H9 (cell line): ENCODE results near the gene OR2T33. TPM values are rescaled to one million over a fixed set of nuclear protein-coding genes. Genes with fewer than 3 reads are reported as not detected.

ENCODE experiments used
- DNase-seq: peaks from one replicate; pipeline ENCODE4 v3.0.0-alpha.2; 2017
- H2AFZ ChIP-seq: one replicate; pipeline ENCODE4 v1.6.1; 2013; ENCODE audit warnings: mild to moderate bottlenecking, low read length, control low read depth, moderate library complexity
- H2AK5ac ChIP-seq: 2 replicates; pipeline ENCODE4 v1.6.1; 2013; ENCODE audit warnings: low read length, control low read depth, mixed read lengths; ENCODE audit not compliant: insufficient read length
- H2BK120ac ChIP-seq: one replicate; pipeline ENCODE4 v1.6.1; 2013; ENCODE audit warnings: low read depth, mild to moderate bottlenecking, low read length, control low read depth, inconsistent platforms; ENCODE audit not compliant: poor library complexity, severe bottlenecking
- H2BK12ac ChIP-seq: 2 replicates; pipeline ENCODE4 v1.6.1; 2013; ENCODE audit warnings: low read length, control low read depth, mixed read lengths, low read depth; ENCODE audit not compliant: insufficient read length
- H2BK15ac ChIP-seq: 2 replicates; pipeline ENCODE4 v1.6.1; 2013; ENCODE audit warnings: low read depth, low read length, control low read depth
- H2BK20ac ChIP-seq: one replicate; pipeline ENCODE4 v1.6.1; 2013; ENCODE audit warnings: low read depth, mild to moderate bottlenecking, low read length, control low read depth, inconsistent platforms; ENCODE audit not compliant: poor library complexity, severe bottlenecking
- H2BK5ac ChIP-seq: 2 replicates; pipeline ENCODE4 v1.6.1; 2013; ENCODE audit warnings: low read length, control low read depth, mixed read lengths; ENCODE audit not compliant: insufficient read length
- H3K14ac ChIP-seq: 2 replicates; pipeline ENCODE4 v1.6.1; 2013; ENCODE audit warnings: low read length, control low read depth; ENCODE audit not compliant: insufficient read depth
- H3K18ac ChIP-seq: 2 replicates; pipeline ENCODE4 v1.6.1; 2013; ENCODE audit warnings: low read depth, mild to moderate bottlenecking, mixed read lengths, low read length, control low read depth; ENCODE audit not compliant: insufficient read length
- H3K23ac ChIP-seq: 2 replicates; pipeline ENCODE4 v1.6.1; 2013; ENCODE audit warnings: low read length, control low read depth, mixed read lengths, low read depth; ENCODE audit not compliant: insufficient read length
- H3K23me2 ChIP-seq: 2 replicates; pipeline ENCODE4 v1.6.1; 2013; ENCODE audit warnings: low read depth, mild to moderate bottlenecking, mixed read lengths, low read length, control low read depth; ENCODE audit not compliant: insufficient read length, poor library complexity, severe bottlenecking
- H3K27ac ChIP-seq: 2 replicates; pipeline ENCODE4 v1.5.1; 2013; ENCODE audit warnings: low read length, control low read depth, mixed read lengths, low read depth; ENCODE audit not compliant: insufficient read length
- H3K27me3 ChIP-seq: 2 replicates; pipeline ENCODE4 v1.6.1; 2013; ENCODE audit warnings: low read length, control low read depth, inconsistent platforms; ENCODE audit not compliant: insufficient read depth
- H3K4ac ChIP-seq: 2 replicates; pipeline ENCODE4 v1.6.1; 2013; ENCODE audit warnings: low read depth, mild to moderate bottlenecking, control low read depth, inconsistent platforms, low read length, moderate library complexity
- H3K4me1 ChIP-seq: 2 replicates; pipeline ENCODE4 v1.6.1; 2013; ENCODE audit warnings: low read length, control low read depth, inconsistent platforms; ENCODE audit not compliant: insufficient read depth
- H3K4me2 ChIP-seq: 2 replicates; pipeline ENCODE4 v1.6.1; 2013; ENCODE audit warnings: low read length, control low read depth, mixed read lengths; ENCODE audit not compliant: insufficient read length, insufficient read depth
- H3K56ac ChIP-seq: 2 replicates; pipeline ENCODE4 v1.6.1; 2013; ENCODE audit warnings: low read depth, mild to moderate bottlenecking, mixed read lengths, low read length, control low read depth; ENCODE audit not compliant: insufficient read length
- H3K79me1 ChIP-seq: 2 replicates; pipeline ENCODE4 v1.6.1; 2013; ENCODE audit warnings: low read depth, mild to moderate bottlenecking, moderate library complexity, low read length, control low read depth, inconsistent platforms; ENCODE audit not compliant: insufficient read depth, poor library complexity, severe bottlenecking
- H3K79me2 ChIP-seq: 2 replicates; pipeline ENCODE4 v1.6.1; 2013; ENCODE audit warnings: low read length, control low read depth, inconsistent platforms; ENCODE audit not compliant: insufficient read depth
- H3K9ac ChIP-seq: 2 replicates; pipeline ENCODE4 v1.6.1; 2013; ENCODE audit warnings: low read length, control low read depth, mixed read lengths; ENCODE audit not compliant: insufficient read length; ENCODE audit errors: extremely low read depth
- H3K9me3 ChIP-seq: one replicate; pipeline ENCODE4 v1.6.1; 2013; ENCODE audit warnings: low read depth, low read length, inconsistent platforms; ENCODE audit not compliant: control insufficient read depth
- H3T11ph ChIP-seq: one replicate; pipeline ENCODE4 v1.6.1; 2013; ENCODE audit warnings: mild to moderate bottlenecking, low read length, control low read depth, inconsistent platforms
- H4K20me1 ChIP-seq: one replicate; pipeline ENCODE4 v1.6.1; 2013; ENCODE audit not compliant: control insufficient read depth, insufficient read length, insufficient read depth
- H4K5ac ChIP-seq: 2 replicates; pipeline ENCODE4 v1.6.1; 2013; ENCODE audit warnings: low read depth, mild to moderate bottlenecking, mixed read lengths, low read length, control low read depth; ENCODE audit not compliant: insufficient read length
- H4K8ac ChIP-seq: replicated peaks from 2 replicates; pipeline ENCODE4 v1.6.1; 2013; ENCODE audit warnings: low read length, control low read depth, mixed read lengths, low read depth; ENCODE audit not compliant: insufficient read length
- H4K91ac ChIP-seq: 2 replicates; pipeline ENCODE4 v1.6.1; 2013; ENCODE audit warnings: low read depth, mild to moderate bottlenecking, moderate library complexity, mixed read lengths, low read length, control low read depth; ENCODE audit not compliant: insufficient read length
- H3K27ac Mint-ChIP-seq, 3 experiments: 2 replicates in 2 of 3; 3 replicates in 1 of 3; pipeline ENCODE4 v1.8.0; 2020 to 2021; ENCODE audit warnings: mixed read lengths in 3 of 3, mild to moderate bottlenecking in 1 of 3, moderate library complexity in 1 of 3
- H3K27me3 Mint-ChIP-seq: 2 replicates; pipeline ENCODE4 v1.8.0; 2021; ENCODE audit warnings: low read depth, mild to moderate bottlenecking, moderate library complexity, mixed read lengths
- H3K36me3 Mint-ChIP-seq, 3 experiments: 2 replicates in 2 of 3; 3 replicates in 1 of 3; pipeline ENCODE4 v1.8.0; 2020 to 2021; ENCODE audit warnings: low read depth in 3 of 3, mixed read lengths in 3 of 3; ENCODE audit not compliant: insufficient read depth in 1 of 3
- H3K4me1 Mint-ChIP-seq, 2 experiments: 2 replicates each; pipeline ENCODE4 v1.8.0; 2020; ENCODE audit warnings: mixed read lengths in 2 of 2
- H3K4me3 Mint-ChIP-seq, 2 experiments: 2 replicates in 1 of 2; 3 replicates in 1 of 2; pipeline ENCODE4 v1.8.0; 2020 to 2021; ENCODE audit warnings: mild to moderate bottlenecking in 2 of 2, mixed read lengths in 2 of 2, moderate library complexity in 1 of 2
- H3K9me3 Mint-ChIP-seq, 2 experiments: 2 replicates in 1 of 2; 3 replicates in 1 of 2; pipeline ENCODE4 v1.8.0; 2020; ENCODE audit warnings: mild to moderate bottlenecking in 2 of 2, mixed read lengths in 2 of 2, moderate library complexity in 1 of 2
- CTCF ChIP-seq: fragments of 200-600 bp; sonication (generic); conservative IDR thresholded peaks from 3 replicates; pipeline ENCODE4 v1.8.0; 2021; ENCODE audit warnings: antibody characterized with exemption, mild to moderate bottlenecking
- WGBS: extraction: QIAGEN DNeasy Blood & Tissue Kit; methylation state at CpG from one replicate; pipeline ENCODE4 v1.1.7; 2013; ENCODE audit warnings: missing lambda C conversion rate, low lambda C conversion rate, mixed read lengths; ENCODE audit not compliant: insufficient read length; ENCODE audit errors: extremely low coverage; 5-methylcytosine and 5-hydroxymethylcytosine counted together
- total RNA-seq: library from RNA; stranded (reverse); gene quantifications from 2 replicates; pipeline ENCODE4 v1.2.1, GENCODE V29; 2021

Gene OR2T33
- total RNA-seq, 1 experiment from 2014 or later = not detected

GRCh38 chr1:248229360-248229908, 48.3 kb downstream of the OR2T33 start:
- Histone ChIP-seq H4K91ac (no peak overlapping the region), H2BK5ac (no peak overlapping the region), H3K27me3 (no peaks in the 10 kb centered on the region), H2BK15ac (no peak overlapping the region), H3K4ac (no peak overlapping the region), H4K20me1 (no peaks in the 10 kb centered on the region), H3K4me1 (no peaks in the 10 kb centered on the region), H3K79me1 (no peaks in the 10 kb centered on the region), H4K5ac (no peak overlapping the region), H2AFZ (no peak overlapping the region), H2BK12ac (no peak overlapping the region), H3K56ac (no peak overlapping the region), H4K8ac (no peak overlapping the region), H3K9me3 (peaks cover 45% of the 10 kb centered on the region), H3K23ac (no peak overlapping the region), H3K14ac (no peak overlapping the region), H3K23me2 (no peaks in the 10 kb centered on the region), H3T11ph (no peak overlapping the region), H2BK20ac (no peak overlapping the region), H3K27ac (no peak overlapping the region), H3K18ac (no peak overlapping the region), H3K79me2 (no peaks in the 10 kb centered on the region), H2AK5ac (no peak overlapping the region), H3K4me2 (no peak overlapping the region), H2BK120ac (no peak overlapping the region), H3K9ac (no peak overlapping the region)
- Mint-ChIP-seq H3K27me3 (no peaks in the 10 kb centered on the region; the same call in 1 of the 2 replicates), H3K27ac (no peak overlapping the region), H3K4me3 (no peak overlapping the region), H3K9me3 (peaks cover 84 to 92% of the 10 kb centered on the region in 2 experiments), H3K4me1 (no peaks in the 10 kb centered on the region), H3K36me3 (peaks cover 8 to 22% (median 10%) of the 10 kb centered on the region in 3 experiments; a peak in 6 of 7 replicates)
- TF ChIP-seq CTCF = no peak
- no CpG with 5 or more reads among the region's 6 CpGs for WGBS
- no peak for DNase-seq
